Neuronal stem cell (in vitro differentiated cells): ENCODE data around the gene NRG3.

ENCODE experiments used
- DNase-seq: peaks from one replicate; pipeline ENCODE4 v3.0.0-alpha.2; 2013; ENCODE audit warnings: low spot score
- H2AFZ ChIP-seq: one replicate; pipeline ENCODE4 v1.6.1; 2013; ENCODE audit warnings: mild to moderate bottlenecking, low read length, inconsistent platforms
- H2AK5ac ChIP-seq: 2 replicates; pipeline ENCODE4 v1.6.1; 2013; ENCODE audit warnings: low read depth, mild to moderate bottlenecking, inconsistent platforms, low read length, moderate library complexity, mixed read lengths
- H2BK120ac ChIP-seq: 2 replicates; pipeline ENCODE4 v1.6.1; 2013; ENCODE audit warnings: low read depth, mild to moderate bottlenecking, inconsistent platforms, low read length, moderate library complexity, mixed read lengths
- H2BK12ac ChIP-seq: one replicate; pipeline ENCODE4 v1.6.1; 2013; ENCODE audit warnings: low read length, inconsistent platforms
- H2BK15ac ChIP-seq: 2 replicates; pipeline ENCODE4 v1.6.1; 2013; ENCODE audit warnings: mild to moderate bottlenecking, low read length, inconsistent platforms, mixed read lengths
- H2BK5ac ChIP-seq: one replicate; pipeline ENCODE4 v1.6.1; 2013; ENCODE audit warnings: inconsistent platforms, mild to moderate bottlenecking, low read length, moderate library complexity
- H3K14ac ChIP-seq: one replicate; pipeline ENCODE4 v1.6.1; 2013; ENCODE audit warnings: low read length, inconsistent platforms
- H3K18ac ChIP-seq: 2 replicates; pipeline ENCODE4 v1.6.1; 2013; ENCODE audit warnings: low read length, inconsistent platforms
- H3K23ac ChIP-seq: 2 replicates; pipeline ENCODE4 v1.6.1; 2013; ENCODE audit warnings: low read depth, mild to moderate bottlenecking, mixed read lengths, low read length, inconsistent platforms; ENCODE audit not compliant: poor library complexity
- H3K27ac ChIP-seq: replicated peaks from 3 replicates; pipeline ENCODE4 v1.5.1; 2013; ENCODE audit warnings: low read length, inconsistent platforms
- H3K27me3 ChIP-seq, 3 experiments: 2 replicates each; pipeline ENCODE4 v1.6.1; 2013; ENCODE audit warnings: low read length in 3 of 3, mild to moderate bottlenecking in 2 of 3, inconsistent platforms in 1 of 3, low read depth in 1 of 3, mixed read lengths in 1 of 3, moderate library complexity in 1 of 3; ENCODE audit not compliant: control insufficient read depth in 3 of 3, insufficient read depth in 3 of 3
- H3K36me3 ChIP-seq, 2 donors: replicated peaks in 1 of 2; 2 replicates each; pipeline ENCODE4 v1.6.1; 2013; ENCODE audit warnings: low read length in 2 of 2; ENCODE audit not compliant: control insufficient read depth in 2 of 2, insufficient read depth in 2 of 2
- H3K4ac ChIP-seq: 2 replicates; pipeline ENCODE4 v1.6.1; 2013; ENCODE audit warnings: inconsistent platforms, mild to moderate bottlenecking, low read length, moderate library complexity
- H3K4me1 ChIP-seq, 2 donors: 1 replicate in 1 of 2; 2 replicates in 1 of 2; pipeline ENCODE4 v1.6.1; 2013; ENCODE audit warnings: low read length in 2 of 2, low read depth in 1 of 2; ENCODE audit not compliant: control insufficient read depth in 2 of 2, insufficient read depth in 1 of 2
- H3K4me2 ChIP-seq: one replicate; pipeline ENCODE4 v1.6.1; 2013; ENCODE audit warnings: mild to moderate bottlenecking, low read length, inconsistent platforms; ENCODE audit not compliant: insufficient read depth, poor library complexity, severe bottlenecking
- H3K4me3 ChIP-seq, 2 donors: 2 replicates each; pipeline ENCODE4 v1.5.1; 2013; ENCODE audit warnings: low read length in 2 of 2, mild to moderate bottlenecking in 2 of 2, inconsistent platforms in 1 of 2, moderate library complexity in 1 of 2
- H3K79me1 ChIP-seq: one replicate; pipeline ENCODE4 v1.6.1; 2013; ENCODE audit warnings: low read depth, mild to moderate bottlenecking, inconsistent platforms, low read length, moderate library complexity
- H3K9ac ChIP-seq: one replicate; pipeline ENCODE4 v1.6.1; 2013; ENCODE audit warnings: mild to moderate bottlenecking, low read depth, low read length, inconsistent platforms; ENCODE audit not compliant: poor library complexity
- H3K9me3 ChIP-seq, 2 donors: replicated peaks in 1 of 2; 2 replicates each; pipeline versions ENCODE3 to v1.6.1; 2013; ENCODE audit warnings: low read length in 2 of 2, mild to moderate bottlenecking in 2 of 2, inconsistent platforms in 1 of 2, low read depth in 1 of 2, mixed read lengths in 1 of 2, moderate library complexity in 1 of 2; ENCODE audit not compliant: control insufficient read depth in 2 of 2, insufficient read depth in 1 of 2
- H4K8ac ChIP-seq: one replicate; pipeline ENCODE4 v1.6.1; 2013; ENCODE audit warnings: low read depth, mild to moderate bottlenecking, inconsistent platforms, low read length, moderate library complexity
- H4K91ac ChIP-seq: one replicate; pipeline ENCODE4 v1.6.1; 2013; ENCODE audit warnings: low read length, low read depth, mild to moderate bottlenecking, inconsistent platforms; ENCODE audit not compliant: poor library complexity
- WGBS, 2 donors: extraction: QIAGEN DNeasy Blood & Tissue Kit; methylation state at CpG; one replicate each; pipeline ENCODE4 v1.1.7; 2013; ENCODE audit warnings: missing lambda C conversion rate in 2 of 2, mixed read lengths in 1 of 2; ENCODE audit not compliant: insufficient read length in 2 of 2, insufficient replicate concordance in 1 of 2; ENCODE audit errors: extremely low coverage in 2 of 2; 5-methylcytosine and 5-hydroxymethylcytosine counted together

The NRG3 gene

DNA sequence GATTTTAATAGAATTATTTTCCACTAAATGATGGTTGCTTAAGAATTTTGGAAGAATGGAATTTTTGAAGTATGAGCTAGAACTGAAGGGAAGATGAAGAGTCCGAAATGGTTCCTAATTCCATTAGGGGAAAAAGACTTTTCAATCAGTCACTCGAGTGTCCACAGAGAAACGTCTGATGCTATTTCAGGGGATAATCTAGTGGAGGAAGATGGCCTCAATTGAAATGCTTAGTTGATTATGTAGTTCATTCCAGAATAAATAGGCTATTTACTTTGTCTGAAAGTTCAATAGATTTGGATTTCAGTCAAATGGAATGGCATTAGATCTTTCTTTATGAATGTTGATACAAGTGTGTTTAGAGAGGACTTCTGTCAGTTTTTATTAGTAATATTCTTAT, 365.4 kb downstream of the NRG3 start:
- H3K36me3 ChIP-seq = no peaks in the 10 kb centered on the region
- no peak overlapping the region for H3K4me2 ChIP-seq
- no peak overlapping the region for H4K8ac ChIP-seq
- no peak overlapping the region for H3K18ac ChIP-seq
- no peak overlapping the region for H4K91ac ChIP-seq
- H3K27me3 ChIP-seq = no peaks in the 10 kb centered on the region
- no peak overlapping the region for H2BK5ac ChIP-seq
- H2AFZ ChIP-seq = no peak overlapping the region
- no peak overlapping the region for H2BK15ac ChIP-seq
- H2BK120ac ChIP-seq = no peak overlapping the region
- no peak overlapping the region for H3K4ac ChIP-seq
- no CpG with 5 or more reads among the region's 3 CpGs for WGBS, 2 donors
- H3K23ac ChIP-seq = no peak overlapping the region
- H3K79me1 ChIP-seq = no peaks in the 10 kb centered on the region
- no peak for DNase-seq
- no peak overlapping the region for H3K27ac ChIP-seq
- H2BK12ac ChIP-seq = no peak overlapping the region
- no peak overlapping the region for H2AK5ac ChIP-seq
- peaks cover 0 to 2% of the 10 kb centered on the region in 2 donors for H3K9me3 ChIP-seq
- H3K4me1 ChIP-seq = no peaks in the 10 kb centered on the region
- H3K4me3 ChIP-seq = no peak overlapping the region
- no peak overlapping the region for H3K9ac ChIP-seq
- H3K14ac ChIP-seq = no peak overlapping the region

DNA sequence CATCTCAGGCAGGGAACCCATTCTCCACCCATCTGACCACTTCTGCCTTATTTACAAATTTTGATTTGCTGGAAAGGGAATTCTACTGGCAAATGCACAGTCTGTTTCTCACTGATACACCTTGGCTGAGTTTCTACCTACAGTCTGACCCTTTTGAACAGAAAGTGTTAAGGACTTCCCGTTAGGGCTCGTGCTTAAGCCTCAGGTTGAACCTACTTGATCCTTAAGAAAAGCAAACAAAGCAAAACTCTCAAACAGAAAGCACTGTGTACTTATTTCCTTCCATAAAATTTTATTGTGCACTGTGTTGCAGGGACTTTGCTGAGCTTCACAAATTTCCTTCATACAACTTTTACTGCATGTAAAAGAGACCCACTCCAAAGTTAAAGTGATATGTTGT, 367.8 kb downstream of the NRG3 start:
- H3K9me3 ChIP-seq = peaks cover 0 to 2% of the 10 kb centered on the region in 2 donors
- DNase-seq = no peak
- no peak overlapping the region for H2BK12ac ChIP-seq
- H2AFZ ChIP-seq = no peak overlapping the region
- no peaks in the 10 kb centered on the region for H3K4me1 ChIP-seq
- no peak overlapping the region for H3K27ac ChIP-seq
- WGBS, 2 donors = no CpG with 5 or more reads among the region's 2 CpGs
- no peak overlapping the region for H2BK15ac ChIP-seq
- no peak overlapping the region for H3K4me3 ChIP-seq
- H3K9ac ChIP-seq = no peak overlapping the region
- H3K14ac ChIP-seq = no peak overlapping the region
- no peak overlapping the region for H2BK5ac ChIP-seq
- H3K4ac ChIP-seq = no peak overlapping the region
- no peaks in the 10 kb centered on the region for H3K27me3 ChIP-seq
- H3K79me1 ChIP-seq = no peaks in the 10 kb centered on the region
- no peaks in the 10 kb centered on the region for H3K36me3 ChIP-seq
- no peak overlapping the region for H4K91ac ChIP-seq
- no peak overlapping the region for H4K8ac ChIP-seq
- H2AK5ac ChIP-seq = no peak overlapping the region
- no peak overlapping the region for H3K18ac ChIP-seq
- no peak overlapping the region for H3K23ac ChIP-seq
- no peak overlapping the region for H3K4me2 ChIP-seq
- H2BK120ac ChIP-seq = no peak overlapping the region

DNA sequence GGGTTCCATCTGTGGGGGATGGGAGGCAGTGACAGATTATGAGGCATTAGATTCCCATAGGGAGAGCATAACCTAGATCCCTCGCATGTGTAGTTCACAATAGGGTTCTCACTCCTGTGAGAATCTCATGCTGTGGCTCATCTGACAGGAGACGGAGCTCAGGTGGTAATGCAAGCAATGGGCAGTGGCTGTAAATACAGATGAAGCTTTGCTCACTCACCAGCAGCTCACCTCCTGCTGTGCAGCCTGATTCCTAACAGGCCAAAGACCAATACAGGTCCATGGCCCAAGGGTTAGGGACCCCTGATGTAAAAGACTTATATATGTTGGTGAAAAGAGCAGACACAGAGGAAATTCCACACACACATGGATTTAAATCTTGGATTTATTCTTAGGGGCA, 370.2 kb downstream of the NRG3 start:
- Histone ChIP-seq H3K9me3 (peaks cover 0 to 2% of the 10 kb centered on the region in 2 donors), H3K4ac (no peak overlapping the region), H3K27ac (no peak overlapping the region), H2BK5ac (no peak overlapping the region), H2AK5ac (no peak overlapping the region), H3K4me1 (peaks cover 0 to 2% of the 10 kb centered on the region in 2 donors), H3K79me1 (no peaks in the 10 kb centered on the region), H4K8ac (no peak overlapping the region), H3K18ac (no peak overlapping the region), H3K36me3 (no peaks in the 10 kb centered on the region), H2BK120ac (no peak overlapping the region), H3K9ac (no peak overlapping the region), H4K91ac (no peak overlapping the region), H2BK15ac (no peak overlapping the region), H3K14ac (no peak overlapping the region), H3K4me2 (no peak overlapping the region), H2BK12ac (no peak overlapping the region), H2AFZ (no peak overlapping the region), H3K27me3 (no peaks in the 10 kb centered on the region), H3K23ac (no peak overlapping the region), H3K4me3 (no peak overlapping the region)
- no peak for DNase-seq
- no CpG with 5 or more reads among the region's 2 CpGs for WGBS, 2 donors

DNA sequence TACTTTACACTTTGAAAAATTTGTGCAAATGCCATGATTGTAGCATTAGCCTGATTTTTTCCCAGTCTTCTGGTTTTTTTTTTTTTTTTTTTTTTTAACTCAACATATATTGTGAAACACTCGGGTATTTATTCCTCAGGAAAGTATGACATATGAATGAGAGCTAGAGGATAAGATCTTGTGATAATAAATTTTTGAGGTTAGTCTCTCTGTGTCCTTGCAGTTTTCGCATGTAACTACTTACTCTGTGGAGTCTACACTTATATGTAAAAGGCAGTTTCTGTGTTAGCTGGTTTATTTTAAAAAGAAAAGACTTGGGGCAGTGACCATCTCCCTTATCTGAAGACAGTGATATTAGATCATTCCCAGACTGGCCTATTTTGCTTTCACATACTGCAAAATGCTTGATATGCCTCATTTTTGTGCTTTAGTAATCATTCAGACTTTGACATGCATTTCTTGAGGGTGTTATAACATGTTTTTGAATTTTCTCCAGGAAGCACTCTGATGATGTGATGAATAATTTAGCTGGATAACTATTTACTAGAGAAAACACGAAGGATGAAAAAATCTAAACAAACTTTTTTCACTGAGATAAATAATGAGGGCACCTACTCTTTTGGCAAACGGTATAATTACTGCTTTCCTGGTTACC, 371.0 kb downstream of the NRG3 start:
- DNase-seq = no peak
- no CpG with 5 or more reads among the region's 4 CpGs for WGBS, 2 donors
- no peak overlapping the region for H2BK15ac ChIP-seq

More for the DNA sequence above, 371.0 kb downstream of the NRG3 start:
- Histone ChIP-seq H3K9me3 (peaks cover 0 to 2% of the 10 kb centered on the region in 2 donors), H3K4ac (no peak overlapping the region), H3K4me3 (no peak overlapping the region), H3K23ac (no peak overlapping the region), H3K27ac (no peak overlapping the region), H2BK120ac (no peak overlapping the region), H3K27me3 (no peaks in the 10 kb centered on the region), H2BK12ac (no peak overlapping the region), H3K36me3 (no peaks in the 10 kb centered on the region), H3K79me1 (no peaks in the 10 kb centered on the region), H4K91ac (no peak overlapping the region), H3K9ac (no peak overlapping the region), H3K4me1 (peaks cover 0 to 5% of the 10 kb centered on the region in 2 donors), H3K4me2 (no peak overlapping the region), H3K14ac (no peak overlapping the region), H2AFZ (no peak overlapping the region), H2BK5ac (no peak overlapping the region), H4K8ac (no peak overlapping the region), H2AK5ac (no peak overlapping the region), H3K18ac (no peak overlapping the region)
